ENCODE results near the gene GIPC3. TPM values are rescaled to one million over a fixed set of nuclear protein-coding genes. Genes with fewer than 3 reads are reported as not detected.

The GIPC3 gene
- total and polyA plus RNA-seq, 4 donors, result 0.23 to 0.95 (median 0.25) TPM

DNA sequence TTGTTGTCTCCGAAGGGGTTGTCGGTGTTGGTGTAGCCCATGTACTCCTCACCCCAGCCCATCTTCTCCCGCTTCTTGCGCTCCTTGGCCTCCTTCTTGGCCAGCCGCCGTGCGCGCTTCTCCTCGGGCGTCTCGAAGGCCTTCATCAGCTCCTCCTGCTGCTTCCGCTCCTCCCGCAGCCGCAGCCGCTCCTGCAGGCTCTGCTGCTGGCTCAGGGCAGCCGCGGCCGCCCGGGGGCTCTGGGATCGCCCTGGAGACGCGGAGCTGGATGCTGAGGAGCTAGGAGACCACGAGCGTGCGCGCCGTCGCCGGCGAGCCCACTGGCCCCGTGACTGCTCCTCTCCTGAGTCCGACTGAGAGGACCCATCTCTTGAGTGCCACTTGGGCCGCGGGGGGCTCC is 38.4 kb downstream of the GIPC3 start:
- no peak overlapping the region for H3K9ac ChIP-seq (ENCODE audit: low read depth in 1 of 2, low read length in 2 of 2)
- peaks cover 4 to 32% (median 21%) of the 10 kb centered on the region in 4 donors for H3K4me1 ChIP-seq (ENCODE audit: control insufficient read depth in 4 of 4, insufficient read depth in 4 of 4, low read length in 3 of 4)
- no peak for TF ChIP-seq SP1 (IDR thresholded peaks at IDR 0.05)
- no peak for TF ChIP-seq HNF4A (conservative IDR thresholded peaks at IDR 0.05)
- no peak for TF ChIP-seq JUND (IDR thresholded peaks at IDR 0.05)
- H3K27ac ChIP-seq (ENCODE audit: low read depth in 1 of 2, low read length in 2 of 2), result no peak overlapping the region
- no peaks in the 10 kb centered on the region for H3K27me3 ChIP-seq (ENCODE audit: control insufficient read depth in 4 of 4, insufficient read depth in 4 of 4, low read length in 3 of 4)
- WGBS, result 96% methylated on average over 34 of the region's 34 CpGs
- no peak for DNase-seq (ENCODE audit: low spot score)
- H3K36me3 ChIP-seq (ENCODE audit: control insufficient read depth in 4 of 4, insufficient read depth in 3 of 4, low read depth in 1 of 4, low read length in 3 of 4), result peaks cover 0 to 22% (median 5%) of the 10 kb centered on the region in 4 donors
- no peak overlapping the region for H3K4me3 ChIP-seq (ENCODE audit: low read depth in 1 of 3, low read length in 3 of 3)
- no peaks in the 10 kb centered on the region for H3K9me3 ChIP-seq (ENCODE audit: control insufficient read depth in 4 of 4, low read length in 3 of 4)

DNA sequence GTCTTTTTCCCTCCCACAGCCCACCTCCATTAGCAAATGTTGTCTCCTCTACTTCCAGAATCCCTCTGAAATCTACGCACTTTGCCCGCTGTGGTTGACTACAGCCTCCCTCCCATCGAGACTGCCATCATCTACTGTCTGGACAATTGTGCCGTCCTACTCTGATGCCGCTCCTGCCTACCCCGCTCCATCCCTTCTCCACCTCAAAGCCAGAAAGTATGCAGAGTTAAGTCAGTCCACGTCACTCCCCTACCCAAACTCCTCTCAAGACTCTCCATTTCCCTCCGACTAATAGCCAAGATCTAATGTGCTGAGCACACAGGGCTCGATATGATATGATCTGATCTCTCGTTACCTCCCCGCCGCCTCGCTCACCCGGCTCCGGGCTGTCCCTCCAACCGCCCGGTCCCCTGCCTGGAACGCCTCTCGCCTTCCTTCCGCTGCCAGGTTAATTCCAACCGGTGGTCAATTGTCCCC is 40.8 kb downstream of the GIPC3 start:
- Histone ChIP-seq H3K27ac (ENCODE audit: low read depth in 1 of 2, low read length in 2 of 2) (no peak overlapping the region), H3K4me1 (ENCODE audit: control insufficient read depth in 4 of 4, insufficient read depth in 4 of 4, low read length in 3 of 4) (peaks cover 4 to 32% (median 21%) of the 10 kb centered on the region in 4 donors), H3K4me3 (ENCODE audit: low read depth in 1 of 3, low read length in 3 of 3) (peak overlapping the region; percentile 89 to 100 (median 93)), H3K36me3 (ENCODE audit: control insufficient read depth in 4 of 4, insufficient read depth in 3 of 4, low read depth in 1 of 4, low read length in 3 of 4) (peaks cover 0 to 18% (median 4%) of the 10 kb centered on the region in 4 donors), H3K9me3 (ENCODE audit: control insufficient read depth in 4 of 4, low read length in 3 of 4) (no peaks in the 10 kb centered on the region), H3K9ac (ENCODE audit: low read depth in 1 of 2, low read length in 2 of 2) (peak overlapping the region; percentile 66 to 73), H3K27me3 (ENCODE audit: control insufficient read depth in 4 of 4, insufficient read depth in 4 of 4, low read length in 3 of 4) (no peaks in the 10 kb centered on the region)
- no peak for TF ChIP-seq RAD21 (IDR thresholded peaks at IDR 0.05)
- TF ChIP-seq HNF4G (IDR thresholded peaks at IDR 0.05), result no peak
- TF ChIP-seq YY1 (IDR thresholded peaks at IDR 0.05), result no peak
- TF ChIP-seq, protein P1, sequence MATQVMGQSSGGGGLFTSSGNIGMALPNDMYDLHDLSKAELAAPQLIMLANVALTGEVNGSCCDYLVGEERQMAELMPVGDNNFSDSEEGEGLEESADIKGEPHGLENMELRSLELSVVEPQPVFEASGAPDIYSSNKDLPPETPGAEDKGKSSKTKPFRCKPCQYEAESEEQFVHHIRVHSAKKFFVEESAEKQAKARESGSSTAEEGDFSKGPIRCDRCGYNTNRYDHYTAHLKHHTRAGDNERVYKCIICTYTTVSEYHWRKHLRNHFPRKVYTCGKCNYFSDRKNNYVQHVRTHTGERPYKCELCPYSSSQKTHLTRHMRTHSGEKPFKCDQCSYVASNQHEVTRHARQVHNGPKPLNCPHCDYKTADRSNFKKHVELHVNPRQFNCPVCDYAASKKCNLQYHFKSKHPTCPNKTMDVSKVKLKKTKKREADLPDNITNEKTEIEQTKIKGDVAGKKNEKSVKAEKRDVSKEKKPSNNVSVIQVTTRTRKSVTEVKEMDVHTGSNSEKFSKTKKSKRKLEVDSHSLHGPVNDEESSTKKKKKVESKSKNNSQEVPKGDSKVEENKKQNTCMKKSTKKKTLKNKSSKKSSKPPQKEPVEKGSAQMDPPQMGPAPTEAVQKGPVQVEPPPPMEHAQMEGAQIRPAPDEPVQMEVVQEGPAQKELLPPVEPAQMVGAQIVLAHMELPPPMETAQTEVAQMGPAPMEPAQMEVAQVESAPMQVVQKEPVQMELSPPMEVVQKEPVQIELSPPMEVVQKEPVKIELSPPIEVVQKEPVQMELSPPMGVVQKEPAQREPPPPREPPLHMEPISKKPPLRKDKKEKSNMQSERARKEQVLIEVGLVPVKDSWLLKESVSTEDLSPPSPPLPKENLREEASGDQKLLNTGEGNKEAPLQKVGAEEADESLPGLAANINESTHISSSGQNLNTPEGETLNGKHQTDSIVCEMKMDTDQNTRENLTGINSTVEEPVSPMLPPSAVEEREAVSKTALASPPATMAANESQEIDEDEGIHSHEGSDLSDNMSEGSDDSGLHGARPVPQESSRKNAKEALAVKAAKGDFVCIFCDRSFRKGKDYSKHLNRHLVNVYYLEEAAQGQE (IDR thresholded peaks at IDR 0.05), result no peak
- no peak for TF ChIP-seq SP1 (IDR thresholded peaks at IDR 0.05)
- no peak for TF ChIP-seq HNF4A (conservative IDR thresholded peaks at IDR 0.05)
- no peak for TF ChIP-seq NR2F2 (IDR thresholded peaks at IDR 0.05)
- TF ChIP-seq FOXA2 (IDR thresholded peaks at IDR 0.05), result no peak
- TF ChIP-seq, protein P2, sequence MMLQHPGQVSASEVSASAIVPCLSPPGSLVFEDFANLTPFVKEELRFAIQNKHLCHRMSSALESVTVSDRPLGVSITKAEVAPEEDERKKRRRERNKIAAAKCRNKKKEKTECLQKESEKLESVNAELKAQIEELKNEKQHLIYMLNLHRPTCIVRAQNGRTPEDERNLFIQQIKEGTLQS (IDR thresholded peaks at IDR 0.05), result no peak
- no peak for TF ChIP-seq FOXA1 (IDR thresholded peaks at IDR 0.05)
- no peak for TF ChIP-seq RXRA (IDR thresholded peaks at IDR 0.05)
- no peak for TF ChIP-seq GABPA (IDR thresholded peaks at IDR 0.05 in 1 of 2, conservative IDR thresholded peaks at IDR 0.05 in 1 of 2)
- TF ChIP-seq, protein P3, sequence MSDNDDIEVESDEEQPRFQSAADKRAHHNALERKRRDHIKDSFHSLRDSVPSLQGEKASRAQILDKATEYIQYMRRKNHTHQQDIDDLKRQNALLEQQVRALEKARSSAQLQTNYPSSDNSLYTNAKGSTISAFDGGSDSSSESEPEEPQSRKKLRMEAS (IDR thresholded peaks at IDR 0.05), result no peak
- 1% methylated on average over 21 of the region's 21 CpGs for WGBS
- DNase-seq (ENCODE audit: low spot score), result no peak
